ENCODE results near the gene ALDH3A1.

ALDH3A1 gene

DNA sequence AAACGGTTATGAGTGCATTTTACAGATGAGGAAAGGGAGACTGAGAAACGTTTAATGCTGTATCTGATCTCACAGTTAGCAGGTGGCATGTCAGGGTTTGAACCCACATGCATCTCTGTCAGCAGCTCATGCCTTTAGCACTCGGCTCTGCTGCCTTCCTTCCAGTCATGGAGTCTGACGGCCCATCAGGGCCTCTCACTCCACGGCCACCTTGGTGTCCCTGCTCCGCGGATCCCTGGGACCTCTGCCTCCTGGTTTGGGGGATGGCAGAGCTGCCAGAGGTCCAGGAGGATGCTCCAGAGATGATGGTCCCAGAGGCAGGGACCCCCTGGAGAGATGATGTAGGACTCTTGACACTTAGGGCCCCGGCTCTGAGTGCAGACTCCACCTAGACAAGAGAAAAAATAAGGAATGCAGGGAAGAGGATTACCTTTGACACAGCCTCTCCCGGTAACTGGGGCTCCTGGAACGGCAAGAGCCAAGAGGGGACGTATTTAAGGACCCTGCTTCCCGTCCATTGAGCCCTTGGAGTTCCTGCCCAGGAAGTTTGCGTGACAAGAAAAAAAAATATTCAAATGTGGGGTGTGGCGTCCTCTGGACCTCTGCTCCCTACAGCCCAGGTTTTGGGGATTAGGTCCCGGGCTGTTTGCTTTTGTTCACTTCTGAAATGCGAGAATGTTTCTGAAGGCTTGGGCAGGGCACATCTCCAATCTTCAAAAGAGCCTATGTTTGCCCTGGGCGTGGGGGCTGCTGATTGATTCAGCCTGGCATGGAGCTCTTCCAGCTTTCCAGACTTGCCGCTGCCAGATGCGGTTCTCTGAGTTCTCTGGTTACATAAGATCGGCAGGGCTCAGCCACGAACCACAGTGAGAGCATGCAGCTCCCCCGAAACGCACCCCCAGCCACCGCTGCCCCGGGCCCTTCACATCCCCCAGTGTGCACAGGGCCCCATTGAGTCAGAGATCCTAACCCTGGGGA lies at the start of gene ALDH3A1:
ALDH3A1 (minus strand) TSS at position 470 of the 978 bp plus-strand sequence. CDS start 3,169 bp downstream, outside the sequence.
- TF ChIP-seq, protein P1, sequence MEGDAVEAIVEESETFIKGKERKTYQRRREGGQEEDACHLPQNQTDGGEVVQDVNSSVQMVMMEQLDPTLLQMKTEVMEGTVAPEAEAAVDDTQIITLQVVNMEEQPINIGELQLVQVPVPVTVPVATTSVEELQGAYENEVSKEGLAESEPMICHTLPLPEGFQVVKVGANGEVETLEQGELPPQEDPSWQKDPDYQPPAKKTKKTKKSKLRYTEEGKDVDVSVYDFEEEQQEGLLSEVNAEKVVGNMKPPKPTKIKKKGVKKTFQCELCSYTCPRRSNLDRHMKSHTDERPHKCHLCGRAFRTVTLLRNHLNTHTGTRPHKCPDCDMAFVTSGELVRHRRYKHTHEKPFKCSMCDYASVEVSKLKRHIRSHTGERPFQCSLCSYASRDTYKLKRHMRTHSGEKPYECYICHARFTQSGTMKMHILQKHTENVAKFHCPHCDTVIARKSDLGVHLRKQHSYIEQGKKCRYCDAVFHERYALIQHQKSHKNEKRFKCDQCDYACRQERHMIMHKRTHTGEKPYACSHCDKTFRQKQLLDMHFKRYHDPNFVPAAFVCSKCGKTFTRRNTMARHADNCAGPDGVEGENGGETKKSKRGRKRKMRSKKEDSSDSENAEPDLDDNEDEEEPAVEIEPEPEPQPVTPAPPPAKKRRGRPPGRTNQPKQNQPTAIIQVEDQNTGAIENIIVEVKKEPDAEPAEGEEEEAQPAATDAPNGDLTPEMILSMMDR (IDR thresholded peaks at IDR 0.05; ENCODE audit: low read depth, low read length, missing control alignments) = no peak
- DNase-seq (ENCODE audit: extremely low read depth, low read depth) = no peak
- no peak within 1 kb of the TSS for H3K4me3 ChIP-seq (replicated peaks; ENCODE audit: low read depth, low read length)

DNA sequence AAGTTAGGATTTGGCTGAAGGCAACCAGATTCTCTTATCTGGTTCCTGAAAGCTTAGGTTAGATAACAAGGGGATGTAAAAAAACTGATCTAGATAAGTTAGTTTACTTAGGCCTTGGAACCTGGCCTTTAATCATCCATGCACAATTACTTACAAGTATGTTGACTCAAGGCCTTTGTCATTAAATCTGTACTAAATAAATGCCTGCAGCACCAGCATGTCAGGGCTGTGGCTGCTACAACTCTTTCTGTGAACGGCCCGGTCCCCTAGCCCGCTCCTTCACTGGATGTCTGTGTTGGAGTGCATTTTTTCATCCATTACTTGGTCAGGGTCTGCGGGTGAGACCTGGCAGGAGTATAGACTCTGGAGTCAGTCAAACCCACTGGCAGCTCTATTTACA lies 48.4 kb upstream of the ALDH3A1 start:
- TF ChIP-seq, protein P1 (IDR thresholded peaks at IDR 0.05; ENCODE audit: low read depth, low read length, missing control alignments) = no peak
- no peak overlapping the region for H3K4me3 ChIP-seq (replicated peaks; ENCODE audit: low read depth, low read length)
- DNase-seq (ENCODE audit: extremely low read depth, low read depth) = no peak

DNA sequence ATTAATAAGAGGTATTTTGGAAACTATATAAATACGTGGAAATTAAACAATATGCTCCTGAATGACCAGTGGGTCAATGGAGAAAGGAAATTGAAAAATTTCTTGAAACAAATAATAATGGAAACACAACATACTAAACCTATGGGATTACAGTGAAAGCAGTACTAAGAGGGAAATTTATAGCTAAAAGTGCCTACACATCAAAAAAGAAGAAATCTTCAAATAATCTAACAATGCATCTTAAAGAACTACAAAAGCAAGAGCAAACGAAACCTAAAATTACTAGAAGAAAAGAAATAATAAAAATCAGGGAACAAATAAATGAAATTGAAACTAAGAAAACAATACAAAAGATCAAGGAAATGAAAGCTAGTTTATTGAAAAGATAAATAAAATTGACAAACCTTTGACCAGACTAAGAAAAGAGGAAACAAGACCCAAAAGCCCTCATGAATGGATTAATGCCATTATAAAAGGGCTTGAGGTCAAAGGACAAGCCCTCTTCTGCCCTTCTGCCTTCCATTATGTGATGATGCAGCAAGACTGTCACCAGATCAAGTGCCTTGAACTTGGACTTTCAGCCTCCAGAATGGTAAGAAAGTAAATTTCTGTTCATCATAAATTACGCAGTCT lies 43.9 kb upstream of the ALDH3A1 start:
- TF ChIP-seq, protein P1 (IDR thresholded peaks at IDR 0.05; ENCODE audit: low read depth, low read length, missing control alignments) = no peak
- DNase-seq (ENCODE audit: extremely low read depth, low read depth) = no peak
- H3K4me3 ChIP-seq (replicated peaks; ENCODE audit: low read depth, low read length) = no peak overlapping the region

DNA sequence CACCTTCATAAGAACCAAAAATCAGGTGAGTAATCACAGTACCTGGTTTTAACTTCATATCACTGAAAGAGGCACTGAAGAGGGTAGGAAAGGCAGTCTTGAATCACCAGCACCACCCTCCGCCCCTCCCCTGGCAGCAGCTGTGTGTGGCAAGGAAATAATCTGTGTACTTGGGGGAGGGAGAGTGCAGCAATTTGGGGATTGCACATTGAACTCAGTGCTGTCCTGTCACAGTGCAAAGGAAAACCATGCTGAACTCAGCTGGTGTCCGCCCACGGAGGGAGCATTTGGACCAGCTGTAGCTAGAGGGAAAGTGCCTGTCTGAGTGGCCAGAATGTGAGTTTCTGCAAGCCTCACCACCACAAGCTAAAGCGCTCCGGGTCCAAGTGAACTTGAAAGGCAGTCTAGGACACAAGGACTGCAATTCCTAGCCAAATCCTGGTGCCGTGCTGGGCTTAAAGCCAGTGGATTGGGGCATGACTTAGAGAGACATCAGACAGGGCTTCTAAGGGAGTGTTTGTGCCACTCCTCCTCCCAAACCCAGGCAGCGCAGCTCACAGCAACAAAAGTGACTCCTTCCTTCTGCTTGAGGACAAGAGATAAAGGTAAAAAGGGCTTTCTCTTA lies 39.7 kb upstream of the ALDH3A1 start:
- TF ChIP-seq, protein P1 (IDR thresholded peaks at IDR 0.05; ENCODE audit: low read depth, low read length, missing control alignments) = no peak
- no peak for DNase-seq (ENCODE audit: extremely low read depth, low read depth)
- no peak overlapping the region for H3K4me3 ChIP-seq (replicated peaks; ENCODE audit: low read depth, low read length)

DNA sequence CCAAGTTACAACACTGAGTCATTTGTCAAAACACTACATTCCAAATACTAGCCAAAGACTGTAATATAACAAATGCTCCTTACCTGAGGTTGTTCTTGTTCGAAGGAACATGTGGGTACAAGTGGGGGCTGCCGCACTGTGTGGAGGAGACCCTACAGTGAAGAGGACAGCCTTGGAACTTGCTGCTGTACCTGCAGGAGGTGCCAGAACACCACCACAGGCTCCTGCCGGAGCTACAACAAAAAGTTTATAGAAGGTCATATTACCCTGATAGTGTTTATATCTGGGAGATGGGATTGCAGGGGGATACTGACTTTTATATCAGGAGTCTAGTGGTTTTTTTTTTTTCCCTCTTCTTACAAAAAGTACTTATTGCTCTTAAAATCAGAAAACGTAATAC lies 37.8 kb upstream of the ALDH3A1 start:
- TF ChIP-seq, protein P1 (IDR thresholded peaks at IDR 0.05; ENCODE audit: low read depth, low read length, missing control alignments) = peak; percentile 31
- DNase-seq (ENCODE audit: extremely low read depth, low read depth) = no peak
- H3K4me3 ChIP-seq (replicated peaks; ENCODE audit: low read depth, low read length) = no peak overlapping the region

DNA sequence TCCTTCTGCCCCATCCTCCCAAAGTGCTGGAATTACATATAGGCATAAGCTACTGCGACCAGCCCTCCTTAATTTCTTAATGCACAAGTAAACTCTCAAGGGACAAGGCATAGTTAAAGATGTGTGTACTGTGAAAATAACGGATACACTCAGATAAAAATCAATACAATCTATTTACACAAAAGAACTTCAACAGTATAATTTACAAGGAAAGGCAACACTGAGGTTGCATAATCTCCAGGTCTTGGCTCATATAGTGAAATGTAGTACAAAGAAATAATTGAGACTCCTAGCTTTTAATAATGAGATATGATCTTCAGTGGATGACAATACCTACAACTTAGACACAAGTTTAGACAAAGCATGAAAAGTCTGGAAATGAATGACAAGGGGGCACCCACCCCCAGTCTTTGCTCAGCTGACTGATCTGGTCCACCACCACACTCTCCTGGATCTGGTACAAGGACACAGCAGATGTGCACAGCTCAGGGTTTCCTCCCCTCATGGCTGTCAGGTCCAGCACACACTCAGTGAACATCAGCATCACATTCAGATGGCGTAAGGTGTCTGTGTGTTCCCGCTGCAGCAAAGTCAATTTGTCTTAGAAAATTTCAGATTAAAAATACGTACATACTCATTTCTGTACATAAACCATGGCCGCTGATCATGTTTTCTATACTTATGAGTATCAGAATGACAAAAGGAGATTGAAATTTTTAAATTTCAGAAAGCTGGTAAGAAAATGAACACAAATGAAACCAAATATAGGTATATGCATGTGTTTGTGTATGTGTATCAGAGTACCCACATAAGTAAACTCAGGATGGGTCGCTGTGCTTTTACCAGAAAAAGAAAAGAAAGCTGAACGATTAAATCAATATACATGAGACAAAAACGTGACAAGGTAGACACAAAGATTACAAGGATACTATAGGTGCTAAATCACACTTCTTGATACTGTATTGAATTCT lies 33.7 kb upstream of the ALDH3A1 start:
- TF ChIP-seq, protein P1 (IDR thresholded peaks at IDR 0.05; ENCODE audit: low read depth, low read length, missing control alignments) = no peak
- no peak overlapping the region for H3K4me3 ChIP-seq (replicated peaks; ENCODE audit: low read depth, low read length)
- DNase-seq (ENCODE audit: extremely low read depth, low read depth) = no peak

Measured in HFF-Myc (cell line).